Kidney capillary endothelial cell (primary cell): ENCODE measurements around the gene ADRM1.

Experiments
- DNase-seq: peaks from one replicate; pipeline ENCODE4 v3.0.0-alpha.2; 2018; ENCODE audit warnings: low spot score

Gene ADRM1

GRCh38 chr20:62325172-62325905 is 22.5 kb downstream of the ADRM1 start:
- DNase-seq: no peak

GRCh38 chr20:62326559-62326958 is 23.8 kb downstream of the ADRM1 start:
- no peak for DNase-seq

DNA sequence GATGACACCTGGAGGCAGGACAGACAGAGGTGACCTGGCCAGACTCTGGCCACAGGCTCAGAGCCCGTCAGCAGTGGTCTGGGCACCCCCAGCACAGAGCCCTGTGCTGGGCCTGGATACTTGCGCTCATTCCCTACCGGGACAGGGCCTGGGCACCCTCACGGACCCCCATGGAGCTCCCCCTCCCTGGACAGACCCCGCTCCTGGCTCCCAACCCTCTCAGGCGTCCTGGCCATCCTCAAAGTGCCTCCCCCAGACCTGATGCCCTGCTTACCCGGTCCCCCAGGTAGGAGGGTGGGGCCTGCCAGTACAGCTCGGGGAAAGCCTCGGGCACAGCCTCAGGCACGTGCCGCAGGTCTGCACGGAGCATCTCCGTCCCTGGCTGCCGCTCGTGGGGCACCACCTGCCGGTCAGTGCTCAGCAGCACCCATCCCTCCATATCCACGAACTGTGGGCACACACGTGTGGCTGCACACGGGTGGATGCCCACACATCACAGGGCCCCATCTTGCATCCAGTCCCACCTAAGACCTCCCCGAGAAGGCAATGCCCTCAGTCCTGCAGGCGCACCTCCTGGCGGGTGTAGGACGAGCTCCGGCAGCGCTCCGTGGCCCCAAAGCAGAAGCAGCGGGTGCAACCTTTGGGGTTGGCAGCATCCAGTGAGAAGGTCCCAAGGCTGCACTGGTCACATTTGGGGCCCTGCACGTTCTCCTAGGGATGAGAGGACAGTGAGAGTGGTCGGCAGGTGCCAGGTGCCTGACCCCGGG is 24.3 kb downstream of the ADRM1 start:
- no peak for DNase-seq

DNA sequence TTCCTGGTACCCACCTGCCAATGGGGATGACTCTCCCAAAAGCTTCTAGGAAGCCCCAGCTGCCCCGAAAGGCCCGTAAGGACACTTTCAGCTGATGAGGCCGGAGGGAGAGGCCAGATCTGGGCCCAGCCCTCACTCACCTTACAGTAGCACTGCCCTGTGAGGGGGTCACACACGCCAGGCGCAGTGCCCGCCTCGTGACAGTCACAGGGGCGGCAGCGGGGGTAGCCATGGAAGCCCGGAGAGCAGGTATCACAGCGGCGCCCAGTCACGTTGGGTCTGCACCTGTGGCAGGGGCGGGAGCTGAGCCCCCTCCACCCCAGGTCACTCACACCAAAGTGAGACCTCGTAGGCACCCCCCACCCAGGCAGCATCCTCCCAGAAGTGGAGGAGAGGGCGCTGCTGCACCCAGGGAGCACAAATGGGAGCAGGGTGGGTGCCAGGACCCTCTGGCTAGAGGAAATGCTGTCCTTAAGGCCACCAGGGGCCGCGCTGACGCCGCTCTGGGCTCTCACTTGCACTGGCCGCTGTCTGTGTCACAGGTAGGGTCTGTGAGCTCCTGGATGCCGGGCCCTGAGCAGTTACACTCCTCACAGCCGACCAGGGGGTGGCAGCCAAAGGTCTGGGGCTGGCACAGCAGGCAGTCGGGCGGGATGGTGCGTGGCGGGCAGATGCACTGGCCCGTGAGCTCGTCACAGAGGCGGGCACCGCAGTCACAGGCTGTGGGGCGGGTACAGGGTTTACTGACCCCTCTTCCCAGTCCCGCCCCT is 25.1 kb downstream of the ADRM1 start:
- DNase-seq: no peak

DNA sequence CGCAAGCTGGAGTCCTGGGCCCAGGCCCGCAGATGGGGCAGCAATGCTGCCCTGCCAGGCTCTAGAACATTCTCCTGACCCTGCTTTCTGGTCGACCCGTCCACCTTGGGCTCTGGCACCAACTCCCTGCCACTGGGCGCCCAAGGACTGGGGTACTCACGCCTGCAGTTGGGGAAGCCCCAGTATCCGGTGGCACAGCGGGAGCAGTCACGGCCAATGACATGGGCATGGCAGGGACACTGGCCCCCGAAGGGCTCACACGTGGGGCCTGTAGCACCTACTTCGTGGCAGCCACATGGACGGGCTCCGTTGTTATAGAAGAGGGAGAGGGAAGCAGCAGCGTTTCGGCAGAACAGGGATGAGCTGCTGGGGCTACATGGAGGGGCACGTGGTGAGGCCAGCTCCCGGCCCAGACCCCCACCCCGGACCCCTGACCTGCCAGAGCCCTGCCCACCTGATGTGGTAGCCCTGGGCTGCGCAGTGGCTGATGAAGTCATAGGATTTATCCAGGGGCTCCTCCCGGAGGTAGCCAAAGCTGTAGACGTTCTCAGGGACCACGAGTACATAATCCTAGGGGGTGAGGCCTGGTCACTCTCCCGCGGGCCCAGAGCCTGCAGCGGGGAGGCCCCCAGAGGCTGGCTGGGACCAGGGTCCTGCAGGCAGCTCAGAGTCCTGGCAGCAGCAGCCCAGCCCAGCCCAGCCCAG is 26.0 kb downstream of the ADRM1 start:
- DNase-seq: no peak

GRCh38 chr20:62329389-62330377 is 26.9 kb downstream of the ADRM1 start:
- no peak for DNase-seq

DNA sequence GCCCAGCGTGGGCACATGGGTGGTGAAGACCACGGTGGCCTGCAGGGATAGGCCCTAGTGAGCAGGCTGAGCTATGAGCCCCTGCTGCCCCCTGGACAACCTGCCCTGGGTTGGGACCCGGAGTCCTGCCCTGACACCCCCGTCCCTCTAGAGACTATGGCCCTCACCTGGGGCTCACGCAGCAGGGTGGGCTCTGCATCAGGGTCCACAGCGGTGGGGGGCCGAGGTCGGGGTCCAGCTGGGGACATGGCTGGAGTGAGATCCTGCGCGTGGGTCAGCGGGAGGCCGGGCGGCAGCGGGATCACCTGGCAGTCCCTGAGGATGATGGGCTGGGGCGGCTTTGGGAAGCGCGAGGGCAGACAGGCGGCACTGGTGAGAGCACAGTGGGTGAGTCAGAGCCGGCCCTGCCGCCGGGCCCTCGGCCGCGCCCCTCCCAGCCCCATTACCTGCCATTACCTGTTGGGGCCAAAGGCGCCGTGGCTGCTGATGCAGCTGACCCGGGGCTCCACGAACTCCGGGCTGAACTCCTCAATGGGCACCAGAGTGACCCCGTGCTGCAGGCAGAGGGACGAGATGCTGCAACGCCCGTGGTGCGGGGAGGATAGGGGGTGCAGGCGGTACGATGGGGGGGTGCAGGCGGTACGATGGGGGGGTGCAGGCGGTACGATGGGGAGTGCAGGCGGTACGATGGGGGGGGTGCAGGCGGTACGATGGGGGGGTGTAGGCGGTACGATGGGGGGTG is 27.9 kb downstream of the ADRM1 start:
- DNase-seq: no peak

- DNase-seq: no peak
Measured at GRCh38 chr20:62331347-62331746, 28.6 kb downstream of the ADRM1 start.

DNA sequence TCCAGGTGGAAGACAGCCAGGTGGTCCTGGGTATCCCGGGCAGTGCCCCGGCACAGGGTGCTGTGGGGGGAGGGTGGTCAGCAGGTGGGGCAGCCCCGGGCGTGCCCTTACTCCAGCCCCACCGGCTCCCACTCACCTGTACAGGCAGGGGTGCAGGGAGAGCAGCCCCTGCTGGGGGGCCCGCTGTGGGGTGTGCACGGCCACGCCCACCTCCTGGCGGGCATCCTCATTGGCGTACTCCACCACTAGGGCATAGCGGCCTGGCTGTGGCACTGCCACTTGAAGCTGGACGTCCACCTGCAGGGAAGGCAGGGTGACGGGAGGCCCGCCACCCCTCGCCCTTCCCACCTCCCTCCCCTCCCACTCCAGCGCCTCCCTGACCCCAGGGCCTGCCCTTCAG is 29.6 kb downstream of the ADRM1 start:
- DNase-seq: no peak

GRCh38 chr20:62332989-62333819 is 30.4 kb downstream of the ADRM1 start:
- DNase-seq: no peak

- no peak for DNase-seq
Measured at GRCh38 chr20:62333820-62334595, 31.2 kb downstream of the ADRM1 start.

DNA sequence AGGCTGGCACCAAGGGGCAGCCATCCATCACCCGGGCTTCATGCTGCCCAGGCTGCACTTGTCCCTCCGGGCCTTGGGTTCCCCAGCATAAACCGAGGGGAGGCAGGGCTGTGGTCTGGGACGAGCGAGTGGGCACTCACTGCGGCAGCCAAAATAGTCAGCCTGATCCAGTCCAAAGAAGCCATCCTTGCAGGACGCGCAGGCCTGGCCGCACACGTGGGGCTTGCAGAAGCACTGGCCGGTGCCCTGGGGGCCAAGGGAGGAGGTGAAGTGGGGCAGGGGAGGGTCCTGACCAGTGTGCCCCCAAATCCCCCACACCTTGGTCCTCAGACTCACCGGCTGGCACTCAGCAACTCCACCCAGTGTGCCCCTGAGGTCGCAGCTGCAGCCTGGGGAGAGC is 32.1 kb downstream of the ADRM1 start:
- no peak for DNase-seq

DNA sequence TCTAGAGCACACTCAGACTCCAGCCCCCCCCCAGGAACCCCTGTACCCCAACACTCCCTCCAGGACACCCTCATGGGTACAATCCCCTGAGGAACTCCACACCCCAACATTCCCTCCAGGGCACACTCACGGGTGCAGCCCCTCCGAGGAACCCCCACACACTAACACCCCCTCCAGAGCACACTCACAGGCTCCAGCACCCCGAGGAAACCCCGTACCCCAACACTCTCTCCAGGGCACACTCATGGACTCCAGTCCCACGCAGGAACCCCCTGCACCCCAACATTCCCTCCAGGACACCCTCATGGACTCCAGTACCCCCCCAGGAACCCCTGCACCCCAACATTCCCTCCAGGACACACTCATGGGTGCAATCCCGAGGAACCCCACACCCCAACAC is 32.7 kb downstream of the ADRM1 start:
- no peak for DNase-seq

DNA sequence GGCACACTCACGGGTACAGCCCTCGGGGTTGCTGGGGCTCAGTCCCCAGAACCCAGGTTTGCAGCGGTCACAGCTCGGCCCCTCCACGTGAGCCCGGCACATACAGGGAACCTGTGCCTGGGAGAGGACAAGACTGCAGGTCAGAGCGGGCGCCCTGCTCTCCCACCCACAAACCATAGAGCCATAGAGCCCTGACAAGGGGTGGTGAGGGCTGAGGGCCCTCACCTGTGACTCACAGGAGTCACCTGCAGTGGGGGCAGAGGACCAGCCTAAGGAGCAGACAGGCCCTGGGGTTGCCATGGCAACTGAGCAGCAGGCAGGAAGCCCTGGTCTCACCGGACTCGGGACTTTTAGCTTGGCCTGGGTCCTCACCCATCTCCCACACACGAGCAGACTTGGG is 33.5 kb downstream of the ADRM1 start:
- no peak for DNase-seq

- DNase-seq: no peak
Measured at GRCh38 chr20:62336775-62337557, 34.2 kb downstream of the ADRM1 start.

- DNase-seq: no peak
Measured at GRCh38 chr20:62337558-62338293, 34.9 kb downstream of the ADRM1 start.

GRCh38 chr20:62338294-62338620 is 35.5 kb downstream of the ADRM1 start:
- DNase-seq: no peak
